Natural killer cell treated with Interleukin-12 subunit alpha and Interleukin-12 subunit beta and Interleukin-15 and Interleukin-18, amount 100 ng/mL, for 72 hours (primary cell): ENCODE data around the gene FBLIM1. TPM values are rescaled to one million over a fixed set of nuclear protein-coding genes. Genes with fewer than 3 reads are reported as not detected.

ENCODE experiments used
- ATAC-seq, 2 donors: fragments of 150-1000 bp; cut with Tn5 transposase in 1 of 2; sonication (Bioruptor Pico), chemical (Tn5 transposase) in 1 of 2; 2 replicates each; pipeline ENCODE4 v1.10.0; 2021
- DNase-seq: peaks from one replicate; pipeline ENCODE4 v3.0.0; 2022; ENCODE audit warnings: low spot score
- H3K27ac Mint-ChIP-seq, 2 donors: 1 replicate in 1 of 2; 2 replicates in 1 of 2; pipeline ENCODE4 v1.8.0; 2022; ENCODE audit warnings: mixed read lengths in 2 of 2, mild to moderate bottlenecking in 1 of 2, moderate library complexity in 1 of 2
- H3K27me3 Mint-ChIP-seq, 2 donors: 1 replicate in 1 of 2; 2 replicates in 1 of 2; pipeline ENCODE4 v1.8.0; 2022; ENCODE audit warnings: mixed read lengths in 2 of 2
- H3K36me3 Mint-ChIP-seq: one replicate; pipeline ENCODE4 v1.8.0; 2022; ENCODE audit warnings: mixed read lengths
- H3K4me1 Mint-ChIP-seq, 2 donors: 1 replicate in 1 of 2; 2 replicates in 1 of 2; pipeline ENCODE4 v1.8.0; 2022; ENCODE audit warnings: low read depth in 2 of 2, mixed read lengths in 2 of 2, mild to moderate bottlenecking in 1 of 2
- H3K4me3 Mint-ChIP-seq: one replicate; pipeline ENCODE4 v1.8.0; 2022; ENCODE audit warnings: mixed read lengths
- H3K9me3 Mint-ChIP-seq: 2 replicates; pipeline ENCODE4 v1.8.0; 2022; ENCODE audit warnings: mixed read lengths
- total RNA-seq, 2 donors: library from RNA; stranded (reverse); gene quantifications; one replicate each; pipeline ENCODE4 v1.2.3, GENCODE V29; 2022

Gene FBLIM1
- total RNA-seq, 2 donors from 2014 or later, result not detected

DNA sequence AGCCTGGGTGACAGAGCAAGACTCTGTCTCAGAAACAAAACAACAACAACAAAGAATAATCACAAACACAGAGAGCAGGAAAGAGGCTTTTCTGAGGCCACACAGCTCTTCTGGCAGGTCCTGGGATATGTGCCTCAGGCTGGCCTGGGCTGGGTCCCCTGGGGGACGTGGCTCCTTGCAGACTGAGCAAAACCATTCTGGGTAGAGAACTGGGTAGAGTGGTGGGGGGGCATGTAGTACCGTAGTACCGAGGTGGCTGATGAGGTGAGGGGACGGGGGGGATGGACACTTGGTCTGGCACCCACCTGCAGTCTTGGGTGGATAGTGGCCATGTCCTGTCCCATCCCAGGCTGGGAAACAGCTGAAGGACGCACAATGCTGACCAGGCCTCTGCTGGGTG, 10.3 kb upstream of the FBLIM1 start:
- H3K4me1 Mint-ChIP-seq, result no peaks in the 10 kb centered on the region
- DNase-seq (no peak), ATAC-seq (peak in 1 of 2 donors; percentile 5)
- H3K4me3 Mint-ChIP-seq, result no peak overlapping the region
- H3K36me3 Mint-ChIP-seq, result no peaks in the 10 kb centered on the region
- no peaks in the 10 kb centered on the region for H3K9me3 Mint-ChIP-seq
- H3K27me3 Mint-ChIP-seq, result peaks cover 0 to 2% of the 10 kb centered on the region in 2 donors
- H3K27ac Mint-ChIP-seq, result no peak overlapping the region

DNA sequence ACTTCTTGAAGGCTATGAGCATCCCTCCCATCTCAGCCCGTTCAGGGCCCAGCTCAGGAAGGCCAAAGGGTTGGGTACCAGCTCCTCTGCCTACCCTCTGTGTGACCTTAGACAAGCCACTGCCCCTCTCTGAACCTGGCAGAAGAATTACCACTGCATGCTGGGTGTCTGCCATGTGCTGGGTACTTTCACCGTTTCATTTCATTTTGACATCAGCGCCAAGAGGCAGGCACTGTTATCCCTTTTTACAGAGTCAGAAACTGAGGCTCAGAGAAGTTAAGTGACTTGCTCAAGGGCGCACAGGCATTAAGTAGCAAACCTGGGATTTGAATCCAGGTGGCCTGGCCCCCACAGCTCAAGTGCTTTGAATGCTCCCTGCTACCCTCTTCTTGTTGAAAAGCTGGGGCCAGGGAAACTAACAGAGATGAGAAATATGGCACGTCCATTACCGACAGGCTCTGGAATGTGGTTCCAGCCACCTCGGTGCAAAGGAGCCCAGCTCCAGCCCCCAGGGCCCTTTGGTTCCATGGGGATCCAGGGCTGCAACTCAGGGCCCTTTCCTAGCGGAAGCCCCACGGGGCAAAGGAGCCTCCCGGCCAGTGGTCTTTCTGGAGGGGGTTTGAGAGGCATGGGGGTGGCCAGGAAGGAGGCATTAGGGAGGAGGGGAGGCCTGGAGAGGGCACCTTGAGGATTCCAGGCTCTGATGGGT, 9.8 kb upstream of the FBLIM1 start:
- Mint-ChIP-seq H3K9me3 (no peaks in the 10 kb centered on the region), H3K27ac (no peak overlapping the region), H3K4me1 (no peaks in the 10 kb centered on the region), H3K36me3 (no peaks in the 10 kb centered on the region), H3K4me3 (no peak overlapping the region), H3K27me3 (peaks cover 0 to 5% of the 10 kb centered on the region in 2 donors)
- ATAC-seq (peak in 1 of 2 donors; percentile 17), DNase-seq (no peak)

DNA sequence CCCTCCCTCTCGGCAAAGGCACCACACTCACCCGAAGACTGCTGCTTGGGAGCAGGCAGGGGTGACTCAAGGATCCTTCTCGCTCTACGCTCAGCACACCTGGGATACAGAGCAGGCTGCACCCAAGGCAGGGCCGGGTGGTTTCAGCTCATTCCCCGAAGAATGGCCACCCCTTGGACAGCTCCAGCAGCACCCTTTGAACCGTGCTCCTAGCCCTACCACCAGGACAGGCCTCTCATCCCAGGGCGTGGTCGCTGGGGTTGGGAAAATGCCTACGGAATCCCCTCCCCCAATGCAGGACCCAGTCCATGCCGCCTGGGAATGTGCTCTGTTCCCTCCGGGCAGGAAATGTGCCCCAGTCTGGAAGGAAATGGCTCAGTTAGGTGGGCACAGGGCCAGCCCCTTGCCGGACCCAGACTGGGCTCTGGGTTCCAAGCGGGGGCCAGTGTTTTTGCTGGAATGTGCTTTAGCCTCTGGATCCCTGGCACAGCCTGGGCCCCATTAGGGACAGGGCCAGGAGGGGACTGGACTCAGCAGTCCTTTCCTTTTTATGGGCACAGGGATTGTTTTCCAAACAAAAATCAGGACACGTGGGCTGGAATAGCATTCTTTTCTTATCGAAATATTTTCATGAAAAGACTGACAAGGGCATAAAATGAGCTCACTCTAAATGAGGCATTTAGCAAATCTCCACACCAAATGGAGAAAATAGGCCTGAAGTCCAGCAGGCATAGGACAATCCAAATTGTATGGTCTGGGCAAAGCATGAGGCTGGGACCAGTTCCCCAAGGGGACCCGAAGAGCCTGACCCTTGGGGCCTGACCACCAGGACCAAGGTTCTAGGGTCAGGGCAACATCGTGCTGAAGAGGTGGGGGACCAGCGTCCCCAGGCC, 8.9 kb upstream of the FBLIM1 start:
- ATAC-seq (no peak), DNase-seq (no peak)
- Mint-ChIP-seq H3K9me3 (no peaks in the 10 kb centered on the region), H3K4me1 (no peaks in the 10 kb centered on the region), H3K27me3 (peaks cover 0 to 5% of the 10 kb centered on the region in 2 donors), H3K36me3 (no peaks in the 10 kb centered on the region), H3K27ac (no peak overlapping the region), H3K4me3 (no peak overlapping the region)

DNA sequence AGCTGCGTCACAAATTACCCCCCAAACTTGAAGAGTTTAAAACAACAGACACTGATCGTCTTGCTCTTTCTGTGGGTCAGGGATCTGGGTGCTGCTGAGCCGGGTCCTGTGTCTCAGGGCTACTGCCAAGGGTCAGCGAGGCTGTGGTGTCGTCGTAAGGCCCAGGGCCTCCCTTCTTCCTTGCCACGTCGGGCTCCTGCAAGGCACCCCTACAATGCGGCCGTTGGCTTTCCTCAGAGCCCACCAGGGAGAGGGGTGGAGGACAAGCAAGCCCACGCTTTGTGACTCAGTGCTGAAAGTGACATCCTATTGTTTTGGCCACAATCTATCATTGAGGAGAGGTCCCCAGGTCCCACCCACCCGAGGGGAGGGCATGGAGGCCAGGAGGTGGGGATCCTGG, 7.7 kb upstream of the FBLIM1 start:
- DNase-seq, result no peak
- H3K27ac Mint-ChIP-seq, result no peak overlapping the region
- no peaks in the 10 kb centered on the region for H3K9me3 Mint-ChIP-seq
- ATAC-seq, result peak in 1 of 2 donors; percentile 29
- H3K36me3 Mint-ChIP-seq, result no peaks in the 10 kb centered on the region
- H3K4me3 Mint-ChIP-seq, result no peak overlapping the region
- H3K4me1 Mint-ChIP-seq, result no peaks in the 10 kb centered on the region
- H3K27me3 Mint-ChIP-seq, result peaks cover 9 to 12% of the 10 kb centered on the region in 2 donors

DNA sequence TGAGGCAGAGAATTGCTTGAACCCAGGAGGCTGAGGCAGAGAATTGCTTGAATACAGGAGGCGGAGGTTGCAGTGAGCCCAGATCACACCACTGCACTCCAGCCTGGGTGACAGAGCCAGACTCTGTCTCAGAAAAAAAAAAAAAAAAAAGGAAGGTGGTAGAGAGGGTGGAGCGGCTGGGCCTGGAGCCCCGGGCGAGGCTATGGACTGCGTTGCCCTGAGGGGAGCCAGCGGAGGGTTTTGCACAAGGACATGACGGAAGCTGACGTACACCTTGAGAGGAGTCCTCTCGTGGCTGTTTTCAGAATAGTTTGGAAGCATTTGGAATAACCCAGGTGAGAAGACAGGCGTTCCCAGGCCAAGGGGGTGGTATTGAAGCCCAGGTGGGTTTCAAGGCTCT, 6.9 kb upstream of the FBLIM1 start:
- H3K27me3 Mint-ChIP-seq, result peaks cover 15 to 17% of the 10 kb centered on the region in 2 donors
- H3K4me1 Mint-ChIP-seq, result peaks cover 0 to 4% of the 10 kb centered on the region in 2 donors
- no peaks in the 10 kb centered on the region for H3K36me3 Mint-ChIP-seq
- no peak overlapping the region for H3K4me3 Mint-ChIP-seq
- DNase-seq, result no peak
- no peak overlapping the region for H3K27ac Mint-ChIP-seq
- no peak for ATAC-seq
- H3K9me3 Mint-ChIP-seq, result no peaks in the 10 kb centered on the region

DNA sequence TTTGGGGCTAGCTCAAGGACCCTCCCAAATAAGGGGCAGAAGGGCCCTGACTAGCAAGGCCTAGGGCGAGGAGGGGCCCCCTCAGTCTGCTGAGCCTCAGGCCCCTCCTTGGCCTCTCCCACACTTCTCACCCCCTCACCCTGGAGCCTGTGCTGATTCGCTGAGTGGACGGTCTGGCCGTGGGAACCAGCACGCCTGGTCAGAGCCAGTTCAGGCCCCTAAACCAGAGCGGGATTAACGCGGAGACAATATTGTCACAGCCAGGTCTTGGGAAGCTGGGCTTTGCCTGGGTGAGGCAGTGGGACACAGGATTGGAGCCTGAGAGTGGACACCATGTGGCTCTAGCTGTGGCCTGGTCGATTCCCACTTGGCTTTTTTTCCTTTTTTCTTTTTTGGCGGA, 4.8 kb upstream of the FBLIM1 start:
- peaks cover 23 to 24% of the 10 kb centered on the region in 2 donors for H3K27me3 Mint-ChIP-seq
- H3K4me3 Mint-ChIP-seq, result no peak overlapping the region
- DNase-seq, result no peak
- no peaks in the 10 kb centered on the region for H3K9me3 Mint-ChIP-seq
- peaks cover 0 to 4% of the 10 kb centered on the region in 2 donors for H3K4me1 Mint-ChIP-seq
- no peak for ATAC-seq
- no peaks in the 10 kb centered on the region for H3K36me3 Mint-ChIP-seq
- no peak overlapping the region for H3K27ac Mint-ChIP-seq

DNA sequence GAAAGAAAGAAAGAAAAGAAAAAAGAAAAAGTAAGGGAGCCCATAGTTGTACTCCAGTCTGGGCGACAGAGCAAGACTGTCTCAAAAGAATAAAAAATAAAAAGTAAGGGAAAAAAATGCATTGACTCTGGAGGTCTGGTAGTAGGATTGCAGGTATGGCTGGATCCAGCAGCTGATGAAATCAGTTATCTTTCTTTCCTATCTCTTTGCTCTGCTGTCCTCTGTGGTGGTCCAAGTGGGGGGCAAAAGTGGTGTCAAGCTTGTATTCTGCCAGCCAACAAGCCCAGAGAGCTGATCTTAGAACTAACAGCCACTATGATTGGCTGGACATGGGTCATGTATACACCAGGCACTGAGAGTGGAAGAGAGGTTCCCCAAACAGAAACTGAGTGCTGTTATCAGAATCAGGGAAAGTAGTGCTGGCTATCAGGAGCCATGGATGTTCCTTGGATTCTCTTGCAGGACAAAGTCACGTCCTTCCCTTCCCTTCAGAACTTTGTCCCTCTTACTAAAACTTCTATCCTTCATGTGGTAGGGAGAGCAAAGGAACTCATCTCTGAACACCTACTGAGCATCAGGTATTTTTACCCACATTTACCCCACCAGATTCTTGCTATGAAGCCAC, 3.5 kb upstream of the FBLIM1 start:
- no peak for DNase-seq
- no peak for ATAC-seq
- Mint-ChIP-seq H3K27me3 (peaks cover 23 to 27% of the 10 kb centered on the region in 2 donors), H3K4me3 (no peak overlapping the region), H3K36me3 (no peaks in the 10 kb centered on the region), H3K4me1 (peaks cover 0 to 6% of the 10 kb centered on the region in 2 donors), H3K27ac (no peak overlapping the region), H3K9me3 (no peaks in the 10 kb centered on the region)

DNA sequence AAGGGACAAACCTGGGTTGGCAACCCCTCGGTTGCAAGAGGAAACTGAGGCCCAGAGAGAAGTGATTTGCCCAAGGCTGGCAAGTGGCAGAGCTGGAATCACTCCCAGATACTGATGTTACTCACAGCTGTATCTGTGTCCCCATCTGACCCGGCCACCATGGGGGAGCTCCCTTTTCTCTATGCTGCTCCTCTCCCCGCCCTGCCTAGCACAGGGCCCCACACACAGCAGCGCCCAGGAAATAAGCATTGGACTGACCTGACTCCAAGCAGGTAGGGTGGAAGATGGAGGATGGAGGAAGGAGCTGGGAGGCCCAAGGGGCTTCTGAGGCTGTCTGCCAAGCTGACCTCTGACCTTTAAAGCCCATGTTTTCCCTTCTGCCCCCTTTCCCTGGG, 3.0 kb upstream of the FBLIM1 start:
- peaks cover 0 to 6% of the 10 kb centered on the region in 2 donors for H3K4me1 Mint-ChIP-seq
- H3K9me3 Mint-ChIP-seq, result no peaks in the 10 kb centered on the region
- no peak for DNase-seq
- peaks cover 23 to 29% of the 10 kb centered on the region in 2 donors for H3K27me3 Mint-ChIP-seq
- no peak overlapping the region for H3K27ac Mint-ChIP-seq
- no peak overlapping the region for H3K4me3 Mint-ChIP-seq
- ATAC-seq, result no peak
- H3K36me3 Mint-ChIP-seq, result no peaks in the 10 kb centered on the region

DNA sequence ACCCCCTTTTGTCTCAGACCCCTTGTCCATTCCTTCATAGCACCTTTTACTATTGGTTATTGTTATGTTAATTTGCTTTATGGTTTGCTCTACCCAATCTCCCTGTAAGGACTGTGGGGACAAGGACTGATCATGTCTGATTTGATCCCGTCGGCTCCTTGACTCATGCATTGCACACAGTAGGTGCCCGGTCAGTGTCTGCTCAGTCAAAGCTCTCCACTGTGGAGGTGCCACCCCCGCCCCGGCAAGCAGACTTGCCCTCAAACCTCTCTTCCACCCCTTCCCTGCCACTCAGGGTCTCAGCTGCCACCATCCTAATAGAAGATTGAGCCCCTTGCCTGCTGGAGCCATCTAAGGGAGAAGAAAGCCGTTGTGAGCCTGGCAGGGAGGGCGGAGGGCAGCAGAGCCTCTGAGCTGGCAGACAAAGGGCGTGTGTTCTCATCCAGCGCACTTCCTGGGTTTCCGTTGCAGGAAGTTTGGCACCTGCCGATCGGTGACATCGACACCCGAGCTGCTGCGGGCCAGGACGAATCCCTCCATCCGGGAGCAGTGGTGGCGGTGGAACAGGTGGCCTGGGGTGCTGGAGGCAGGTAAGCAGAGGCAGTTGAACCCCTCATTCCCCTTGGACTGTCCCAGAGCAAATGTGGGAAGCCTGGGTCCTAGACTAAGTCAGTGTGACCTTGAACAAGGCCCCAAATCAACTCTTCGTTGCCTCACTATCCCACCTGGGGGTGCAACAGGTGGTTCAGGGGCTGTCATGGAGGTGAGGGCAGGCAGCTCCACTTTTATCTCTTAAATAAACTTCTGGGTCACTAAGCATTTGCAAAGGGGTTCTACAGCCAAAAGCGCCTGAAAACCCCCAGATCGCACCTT, 2.2 kb upstream of the FBLIM1 start:
- Mint-ChIP-seq H3K4me3 (no peak overlapping the region), H3K9me3 (no peaks in the 10 kb centered on the region), H3K27me3 (peaks cover 25 to 31% of the 10 kb centered on the region in 2 donors), H3K36me3 (no peaks in the 10 kb centered on the region), H3K4me1 (peaks cover 0 to 6% of the 10 kb centered on the region in 2 donors), H3K27ac (no peak overlapping the region)
- ATAC-seq (no peak), DNase-seq (no peak)

DNA sequence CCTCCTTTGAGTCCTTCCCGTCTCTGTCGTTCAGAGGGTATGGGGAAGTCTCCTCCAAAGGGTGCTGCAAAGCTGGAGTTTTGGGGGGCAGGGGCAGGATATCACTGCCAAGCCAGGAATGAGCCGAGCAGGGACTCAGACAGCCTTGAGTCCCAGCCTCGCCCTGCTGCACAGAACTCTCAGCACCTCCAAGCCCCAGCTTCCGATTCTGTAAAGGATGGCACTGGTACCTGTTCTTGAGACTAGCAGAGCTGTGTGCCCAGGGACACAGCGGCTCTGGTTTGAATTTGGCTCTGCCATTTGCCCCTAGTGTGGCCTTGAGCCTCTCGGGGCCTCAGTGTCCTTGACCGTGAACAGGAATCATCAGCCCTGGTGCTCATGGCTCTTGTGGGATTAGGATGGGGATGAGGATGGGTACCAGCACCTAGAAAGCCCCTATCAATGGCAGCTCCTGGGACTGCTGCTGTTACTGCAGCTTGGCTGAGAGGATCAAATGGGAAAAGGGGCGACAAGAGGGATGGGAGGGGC, 1.5 kb upstream of the FBLIM1 start:
- Mint-ChIP-seq H3K27me3 (peaks cover 30 to 33% of the 10 kb centered on the region in 2 donors), H3K4me1 (peaks cover 0 to 6% of the 10 kb centered on the region in 2 donors), H3K9me3 (no peaks in the 10 kb centered on the region), H3K27ac (no peak overlapping the region), H3K4me3 (no peak overlapping the region), H3K36me3 (no peaks in the 10 kb centered on the region)
- ATAC-seq (peak in 1 of 2 donors; percentile 20), DNase-seq (no peak)

DNA sequence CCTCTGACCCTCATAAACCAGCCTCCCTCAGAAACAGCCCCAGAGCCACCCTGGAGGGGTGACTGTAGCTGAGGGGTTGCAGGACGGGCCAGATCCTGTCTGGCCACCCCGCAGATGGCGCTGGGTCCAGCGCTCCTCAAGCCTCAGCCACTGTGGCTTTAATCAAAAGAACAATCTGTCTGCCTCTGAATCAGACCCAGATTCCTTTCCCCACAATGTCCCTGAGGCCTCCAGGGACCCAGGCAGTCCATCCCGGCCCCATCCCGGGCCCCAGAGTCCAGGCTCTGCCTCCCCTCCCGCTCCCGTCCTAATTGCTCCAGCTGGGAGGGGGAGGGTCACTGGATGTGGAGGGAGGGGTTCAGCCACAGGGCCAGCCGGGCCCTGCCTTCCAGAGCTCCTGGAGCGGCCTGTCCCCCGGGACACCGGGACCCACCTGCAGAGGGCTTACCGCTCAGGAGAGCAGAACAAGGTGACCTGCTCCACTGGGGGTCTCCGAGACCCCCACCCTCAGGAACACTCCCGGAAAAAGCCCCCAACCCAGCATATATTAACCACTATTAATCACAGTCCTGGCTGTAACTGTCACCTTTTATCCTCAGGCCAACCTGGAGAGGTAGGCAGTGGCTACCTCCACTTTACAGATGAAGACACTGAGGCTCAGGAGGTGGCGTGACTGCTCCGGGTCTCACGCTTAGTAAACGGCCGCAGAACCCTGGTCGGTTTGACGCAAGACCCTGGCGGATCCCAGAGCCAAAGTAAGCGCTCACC, 836 bp upstream of the FBLIM1 start:
- Mint-ChIP-seq H3K9me3 (no peaks in the 10 kb centered on the region), H3K27me3 (peaks cover 34 to 37% of the 10 kb centered on the region in 2 donors), H3K4me1 (peaks cover 0 to 6% of the 10 kb centered on the region in 2 donors), H3K27ac (no peak overlapping the region), H3K4me3 (peak overlapping the region; percentile 22), H3K36me3 (no peaks in the 10 kb centered on the region)
- ATAC-seq, result peak in 1 of 2 donors; percentile 20
- no peak for DNase-seq

DNA sequence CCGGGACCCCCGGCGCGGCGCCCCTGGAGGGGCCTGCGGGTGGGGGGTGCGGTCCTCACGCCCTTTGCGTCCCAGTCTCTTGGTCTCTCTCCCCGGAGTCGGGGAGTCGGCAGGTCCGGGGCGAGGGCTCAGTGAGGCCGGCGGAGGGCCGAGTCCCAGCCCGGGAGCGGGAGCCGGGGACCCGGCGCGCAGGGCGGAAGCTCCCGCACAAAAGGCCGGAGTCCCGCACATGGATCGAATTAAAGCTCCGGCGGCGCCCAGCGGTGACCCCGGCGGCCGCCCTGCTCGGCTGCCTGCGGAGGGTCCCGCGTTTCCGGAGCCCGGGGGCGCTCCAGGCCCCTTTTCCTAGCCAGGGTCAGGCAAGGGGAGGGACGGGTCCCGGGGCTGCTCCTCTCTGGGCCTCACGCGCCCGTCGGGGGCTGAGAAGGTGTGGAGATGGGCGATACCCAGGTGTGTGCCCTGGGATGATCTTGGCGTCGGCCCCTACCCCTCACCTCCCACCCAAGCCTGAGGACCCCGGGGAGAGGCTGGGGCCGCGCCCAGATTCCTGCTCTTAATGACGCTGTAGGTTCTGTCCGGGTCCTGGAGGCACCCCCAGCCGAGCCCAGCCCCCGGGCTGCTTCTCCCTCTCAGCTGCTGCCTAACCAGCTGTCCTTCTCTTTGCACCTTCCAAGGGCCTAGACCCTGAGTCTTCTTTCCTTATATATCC, 512 bp downstream of the FBLIM1 start:
- Mint-ChIP-seq H3K9me3 (no peaks in the 10 kb centered on the region), H3K4me3 (no peak overlapping the region), H3K4me1 (peaks cover 0 to 6% of the 10 kb centered on the region in 2 donors), H3K36me3 (no peaks in the 10 kb centered on the region), H3K27me3 (peaks cover 35 to 36% of the 10 kb centered on the region in 2 donors), H3K27ac (no peak overlapping the region)
- ATAC-seq, result peak in 1 of 2 donors; percentile 38
- no peak for DNase-seq
